ENCODE data around the gene MKI67. TPM values are rescaled to one million over a fixed set of nuclear protein-coding genes. Genes with fewer than 3 reads are reported as not detected.

Gene MKI67
- total and polyA plus RNA-seq, 10 of the 15 experiments (the other 5 are each of a cell fraction or from before 2014, with no cell fraction given): 22.3 to 183 (median 82.9) TPM

GRCh38 chr10:128091636-128092210 is 34.5 kb downstream of the MKI67 start:
- Histone ChIP-seq H3K4me2 (ENCODE audit: control insufficient read depth, insufficient read depth) (no peak overlapping the region), H3K4me3 (no peak overlapping the region), H3K79me2 (ENCODE audit: control insufficient read depth, insufficient read depth, low read length) (no peaks in the 10 kb centered on the region), H3K27me3 (replicated peaks in 1 of 2; ENCODE audit: control insufficient read depth in 2 of 2, insufficient read depth in 2 of 2, low read length in 1 of 2) (no peaks in the 10 kb centered on the region), H3K36me3 (ENCODE audit: control insufficient read depth in 2 of 2, insufficient read depth in 2 of 2, low read length in 1 of 2) (peaks cover 2% of the 10 kb centered on the region in 2 experiments; a peak in 1 of 4 replicates), H3K9me3 (replicated peaks; ENCODE audit: control insufficient read depth, insufficient read depth, low read length) (no peaks in the 10 kb centered on the region), H2AFZ (ENCODE audit: control insufficient read depth, low read depth, low read length) (no peak overlapping the region), H3K4me1 (ENCODE audit: control insufficient read depth, insufficient read depth, low read length) (no peaks in the 10 kb centered on the region), H3K9ac (ENCODE audit: control insufficient read depth, insufficient read depth, low read length) (no peak overlapping the region), H4K20me1 (ENCODE audit: control insufficient read depth, insufficient read depth) (no peaks in the 10 kb centered on the region), H3K27ac (ENCODE audit: control insufficient read depth, insufficient read depth) (no peak overlapping the region)
- FAIRE-seq: no peak
- ChIA-PET POLR2A (no interaction called here), CTCF (no interaction called here), SMC1A (ENCODE audit: uncharacterized antibody, unreplicated experiment) (interaction anchor here (0.5 kb wide), 1 partner anchor 600 kb away, joined by 4 read pairs; no protein-coding TSS in a partner anchor), RAD21 (ENCODE audit: unreplicated experiment) (no interaction called here)
- DNase-seq (ENCODE audit: low read depth, low spot score): no peak
- intact Hi-C loops (cut with micrococcal nuclease; ENCODE audit: unreplicated experiment): no loop called here
- WGBS (ENCODE audit: insufficient coverage, insufficient replicate concordance, low lambda C conversion rate, missing lambda C conversion rate): 66% methylated on average over 17 of the region's 17 CpGs
- no peak for TF ChIP-seq USF2 (IDR thresholded peaks at IDR 0.05; ENCODE audit: borderline replicate concordance, low read depth, low read length)
- TF ChIP-seq, protein P1, sequence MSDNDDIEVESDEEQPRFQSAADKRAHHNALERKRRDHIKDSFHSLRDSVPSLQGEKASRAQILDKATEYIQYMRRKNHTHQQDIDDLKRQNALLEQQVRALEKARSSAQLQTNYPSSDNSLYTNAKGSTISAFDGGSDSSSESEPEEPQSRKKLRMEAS (IDR thresholded peaks at IDR 0.05; ENCODE audit: low read depth, low read length): no peak
- no peak for TF ChIP-seq NRF1 (conservative IDR thresholded peaks at IDR 0.05; ENCODE audit: low read depth, low read length)
- no peak for TF ChIP-seq CHD4 (IDR thresholded peaks at IDR 0.05)
- no peak for TF ChIP-seq POU2F2 (IDR thresholded peaks at IDR 0.05; ENCODE audit: borderline replicate concordance, low read depth, low read length)
- TF ChIP-seq EP300 (IDR thresholded peaks at IDR 0.05; ENCODE audit: borderline replicate concordance in 1 of 2, control insufficient read depth in 1 of 2, low read depth in 2 of 2, low read length in 2 of 2): no peak
- no peak for TF ChIP-seq DPF2 (IDR thresholded peaks at IDR 0.05)
- no peak for TF ChIP-seq STAT3 (IDR thresholded peaks at IDR 0.05; ENCODE audit: low read depth, low read length)
- no peak for TF ChIP-seq HDAC2 (IDR thresholded peaks at IDR 0.05)
- TF ChIP-seq NFXL1 (IDR thresholded peaks at IDR 0.05; ENCODE audit: borderline replicate concordance): no peak
- TF ChIP-seq ZNF24 (IDR thresholded peaks at IDR 0.05): no peak
- no peak for TF ChIP-seq NR2C2 (IDR thresholded peaks at IDR 0.05; ENCODE audit: borderline replicate concordance, control insufficient read depth, insufficient read length, low read depth)
- TF ChIP-seq FOXM1 (IDR thresholded peaks at IDR 0.05; ENCODE audit: low read depth, low read length): no peak
- no peak for ATAC-seq
- BruUV-seq (replicated peaks): no TSS peak
- in situ Hi-C loops (cut with MboI): no loop called here
